ENCODE data around the gene KLHDC3.
"Not testable (repeated sequence)": the region's sequence is repeated elsewhere in the genome, so short reads cannot be mapped to it uniquely, and the experiment has no call there.

The KLHDC3 gene

DNA sequence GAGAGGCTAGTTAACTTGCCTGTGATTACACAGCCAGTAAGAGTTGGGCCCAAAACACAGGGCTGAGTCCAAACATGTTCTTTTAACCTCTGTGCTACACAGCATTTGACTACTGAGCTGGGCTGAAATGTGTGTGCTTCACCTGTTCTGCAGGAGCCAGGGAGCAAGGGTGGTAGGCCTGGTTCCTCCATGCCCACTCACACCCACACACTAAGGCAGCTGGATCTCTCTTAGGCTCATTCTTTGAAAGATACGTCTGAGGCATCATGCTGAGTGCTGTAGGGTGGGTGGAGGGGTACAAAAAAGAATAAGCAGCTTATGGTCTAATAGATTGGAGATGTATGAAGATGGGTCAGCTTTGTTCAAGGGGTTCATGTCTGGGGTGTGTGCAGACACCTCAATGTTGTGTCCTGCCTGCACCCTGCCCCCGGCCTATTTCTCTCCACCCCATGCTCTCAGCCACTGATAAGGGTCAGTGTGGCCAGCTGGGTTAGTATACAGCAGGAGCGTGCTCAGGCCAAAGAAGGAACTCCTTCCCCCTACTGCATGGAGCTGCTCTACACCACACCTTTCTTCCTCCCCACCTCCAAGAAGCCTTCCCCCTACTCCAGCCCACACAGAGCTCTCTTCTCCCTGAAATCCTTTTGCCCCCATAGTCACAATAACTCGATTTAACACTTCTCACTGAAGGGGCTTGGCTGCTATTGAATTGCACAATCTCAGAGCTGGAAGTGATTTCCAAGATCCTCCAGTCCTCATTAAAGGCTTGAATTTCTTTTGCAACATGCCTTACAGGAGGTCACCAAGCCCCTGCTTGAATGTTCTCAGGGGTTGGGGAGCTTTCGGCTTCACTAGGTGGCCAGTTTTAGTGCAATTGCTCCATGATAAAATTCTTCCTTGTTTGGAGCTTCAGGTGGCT lies 26.3 kb upstream of the KLHDC3 start:
- DNase-seq (ENCODE audit: insufficient read length, low spot score): no peak
- FAIRE-seq: no peak

DNA sequence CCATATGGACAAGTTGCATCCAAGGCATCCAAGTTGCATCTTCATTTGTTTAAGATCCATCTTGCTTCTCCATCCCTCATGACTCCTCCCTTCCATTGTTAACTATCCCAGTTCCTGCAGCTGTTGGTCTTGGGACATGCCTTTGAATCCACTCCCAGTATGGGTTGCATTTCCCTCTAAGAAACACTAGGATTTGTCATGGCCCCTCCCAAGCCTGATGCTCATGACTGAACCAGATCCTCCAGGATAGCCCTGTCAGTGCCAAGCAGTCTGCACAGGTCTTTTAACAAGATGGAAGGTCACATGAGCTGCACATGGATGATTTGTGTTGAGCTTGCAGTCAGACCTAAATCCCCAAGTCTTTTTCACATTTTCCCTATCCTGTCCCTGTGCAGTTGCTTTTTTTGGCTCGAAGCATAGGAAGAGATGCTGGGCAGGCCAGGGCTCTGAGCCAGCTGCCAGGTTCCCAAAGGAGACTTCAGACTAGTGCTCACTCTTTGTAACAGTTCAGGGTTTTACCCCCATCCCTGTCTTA lies 25.5 kb upstream of the KLHDC3 start:
- FAIRE-seq (no peak), DNase-seq (ENCODE audit: insufficient read length, low spot score) (no peak)

DNA sequence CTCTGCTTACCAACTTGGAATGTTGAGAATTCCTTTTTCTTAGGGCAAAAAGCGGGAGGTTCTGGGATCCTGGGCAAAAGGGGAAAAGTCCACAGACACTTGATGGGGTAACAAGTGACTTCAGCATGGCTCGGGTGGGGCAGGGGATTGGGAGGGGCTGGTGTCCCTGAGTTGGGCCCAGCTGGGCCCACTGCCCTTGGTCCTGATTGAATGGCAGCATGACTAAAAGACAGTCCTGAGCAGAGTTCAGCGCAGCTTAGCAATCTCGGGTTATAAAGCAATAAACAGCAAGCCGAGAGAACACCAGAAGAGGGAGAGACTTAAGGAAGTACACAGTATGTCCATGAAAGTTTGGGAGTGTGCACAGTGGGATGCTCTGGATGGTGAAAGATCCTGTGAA lies 24.1 kb upstream of the KLHDC3 start:
- no peak for FAIRE-seq
- DNase-seq (ENCODE audit: insufficient read length, low spot score): no peak

DNA sequence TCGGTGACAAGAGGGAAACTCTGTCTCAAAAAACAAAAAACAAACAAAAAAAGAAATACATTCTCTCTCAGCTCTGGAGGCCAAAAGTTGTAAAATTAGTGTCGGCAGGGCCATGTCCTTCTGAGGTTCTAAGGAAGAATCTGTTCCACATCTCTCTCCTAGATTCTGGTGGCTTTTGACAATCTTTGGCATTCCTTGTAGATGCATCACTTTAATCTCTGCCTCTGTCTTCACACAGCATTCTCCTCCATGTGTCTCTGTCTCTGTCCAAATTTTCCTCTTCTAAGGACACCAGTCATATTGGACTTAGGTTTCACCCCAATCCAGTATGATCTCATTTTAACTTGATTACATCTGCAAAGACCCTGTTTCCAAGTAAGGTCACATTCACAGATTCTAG lies 20.6 kb upstream of the KLHDC3 start:
- FAIRE-seq (no peak), DNase-seq (ENCODE audit: insufficient read length, low spot score) (no peak)

DNA sequence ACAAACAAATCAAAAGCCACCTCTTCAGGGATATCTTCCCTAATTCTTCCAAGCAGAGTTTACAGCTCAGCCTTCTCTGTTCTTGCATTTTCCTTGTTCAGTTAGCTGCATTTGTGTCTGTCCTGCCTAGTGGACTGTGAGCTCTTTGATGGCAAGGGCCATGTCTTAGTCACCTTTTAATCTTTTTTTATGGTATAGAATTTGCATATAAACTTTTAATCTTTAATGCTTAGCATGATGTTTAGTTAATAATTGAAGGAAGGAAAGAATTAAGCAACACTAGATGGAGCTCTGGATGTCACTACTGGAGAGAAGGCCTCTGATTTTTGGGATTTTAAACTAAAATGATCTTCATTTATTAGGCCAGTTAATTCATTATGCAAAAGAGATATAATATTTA lies 17.5 kb upstream of the KLHDC3 start:
- no peak for FAIRE-seq
- no peak for DNase-seq (ENCODE audit: insufficient read length, low spot score)

DNA sequence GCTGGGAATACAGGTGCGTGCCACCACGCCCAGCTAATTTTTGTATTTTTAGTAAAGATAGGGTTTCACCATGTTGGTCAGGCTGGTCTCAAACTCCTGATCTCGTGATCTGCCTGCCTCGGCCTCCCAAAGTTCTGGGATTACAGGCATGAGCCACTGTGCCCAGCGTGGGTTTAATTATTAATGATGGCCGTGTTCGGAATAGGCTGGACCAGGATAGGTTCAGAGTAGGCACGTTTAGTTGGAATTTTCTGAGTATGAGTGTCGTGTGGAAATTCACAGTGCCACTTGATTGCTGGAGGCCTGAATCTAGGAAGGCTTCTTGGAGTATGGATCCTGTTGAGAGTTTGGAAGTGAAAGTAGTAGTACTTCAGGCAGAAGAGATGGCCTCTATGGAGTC lies 15.8 kb upstream of the KLHDC3 start:
- not testable (repeated sequence) for FAIRE-seq; DNase-seq (ENCODE audit: insufficient read length, low spot score)

DNA sequence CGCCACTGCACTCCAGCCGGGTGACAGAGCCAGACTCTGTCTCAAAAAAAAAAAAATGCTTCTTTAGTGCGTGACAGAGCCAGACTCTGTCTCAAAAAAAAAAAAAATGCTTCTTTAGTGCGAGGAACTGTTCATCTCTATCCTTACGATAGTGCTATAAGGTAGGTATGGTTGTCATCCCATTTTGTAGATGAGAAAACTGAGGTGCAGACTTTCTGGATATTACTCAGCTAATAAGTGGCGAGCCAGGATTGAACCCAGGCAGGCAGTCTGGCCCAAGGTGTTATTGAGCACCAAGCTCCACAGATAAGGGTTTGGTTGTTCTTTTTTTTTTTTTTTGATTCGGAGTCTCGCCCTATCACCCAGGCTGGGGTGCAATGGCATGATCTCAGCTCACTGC lies 12.2 kb upstream of the KLHDC3 start:
- DNase-seq (ENCODE audit: insufficient read length, low spot score) (no peak), FAIRE-seq (no peak)

DNA sequence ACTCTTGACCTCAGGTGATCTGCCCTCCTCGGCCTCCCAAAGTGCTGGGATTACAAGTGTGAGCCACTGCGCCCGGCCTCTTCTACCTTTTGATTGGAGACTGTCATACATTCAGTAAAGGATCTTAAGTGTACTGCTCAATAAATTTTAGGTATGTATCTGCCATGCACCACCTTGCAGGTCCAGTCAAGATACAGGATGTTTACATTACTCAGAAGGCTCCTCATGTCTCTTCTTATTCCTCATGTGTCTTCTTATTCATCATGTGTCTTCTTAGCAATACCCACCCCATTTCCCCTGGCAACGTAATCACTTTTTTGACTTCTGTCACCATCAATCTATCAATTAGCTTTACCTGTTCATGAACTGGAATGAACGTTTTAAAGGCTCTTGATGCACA lies 8.2 kb upstream of the KLHDC3 start:
- FAIRE-seq (no peak), DNase-seq (ENCODE audit: insufficient read length, low spot score) (no peak)

DNA sequence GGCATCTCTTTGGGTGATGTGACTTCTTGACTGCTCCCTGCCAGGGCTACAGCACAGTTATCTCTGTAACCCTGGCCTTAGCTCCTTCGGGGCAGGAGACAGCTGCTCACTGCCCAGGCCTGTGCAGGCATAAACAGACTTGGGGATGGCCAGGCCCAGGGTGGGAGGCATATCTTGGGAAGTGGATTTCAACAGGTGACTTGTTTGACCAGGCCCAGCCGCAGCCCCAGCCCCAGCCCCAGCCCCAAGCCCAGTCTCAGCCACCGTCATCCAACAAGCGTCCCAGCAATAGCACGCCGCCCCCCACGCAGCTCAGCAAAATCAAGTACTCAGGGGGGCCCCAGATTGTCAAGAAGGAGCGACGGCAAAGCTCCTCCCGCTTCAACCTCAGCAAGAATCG lies 7.8 kb upstream of the KLHDC3 start:
- FAIRE-seq (no peak), DNase-seq (ENCODE audit: insufficient read length, low spot score) (no peak)

DNA sequence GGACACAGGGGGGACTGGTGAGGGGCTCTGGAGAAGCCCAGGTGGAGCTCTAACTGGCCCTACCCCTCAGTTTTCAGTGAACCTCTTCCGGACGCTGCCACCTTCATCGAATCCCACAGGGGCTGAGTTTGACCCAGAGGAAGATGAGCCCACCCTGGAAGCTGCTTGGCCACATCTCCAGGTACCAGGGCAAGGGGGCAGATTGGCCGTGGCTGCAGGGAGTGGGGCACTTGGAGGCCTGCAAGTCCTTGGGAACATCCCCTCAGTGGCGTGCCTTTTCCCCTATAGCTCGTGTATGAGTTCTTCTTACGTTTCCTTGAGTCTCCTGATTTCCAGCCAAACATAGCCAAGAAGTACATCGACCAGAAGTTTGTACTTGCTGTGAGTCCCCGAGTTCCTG lies 6.9 kb upstream of the KLHDC3 start:
- FAIRE-seq: no peak

DNA sequence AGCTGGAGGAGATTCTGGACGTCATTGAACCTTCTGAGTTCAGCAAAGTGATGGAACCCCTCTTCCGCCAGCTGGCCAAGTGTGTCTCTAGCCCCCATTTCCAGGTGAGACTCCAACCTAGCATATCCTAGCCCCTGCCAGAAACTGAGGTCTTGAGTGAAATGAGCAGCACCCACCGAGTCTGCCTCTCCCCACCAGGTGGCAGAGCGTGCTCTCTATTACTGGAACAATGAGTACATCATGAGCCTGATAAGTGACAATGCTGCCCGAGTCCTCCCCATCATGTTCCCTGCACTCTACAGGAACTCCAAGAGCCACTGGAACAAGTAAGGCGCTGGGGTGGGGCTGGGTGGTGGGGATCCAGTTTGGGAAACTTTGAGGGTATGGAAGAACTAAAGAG lies 4.9 kb upstream of the KLHDC3 start:
- FAIRE-seq (no peak), DNase-seq (ENCODE audit: insufficient read length, low spot score) (peak; percentile 35)

More for the DNA sequence above, 6.9 kb upstream of the KLHDC3 start:
- DNase-seq (ENCODE audit: insufficient read length, low spot score): no peak

DNA sequence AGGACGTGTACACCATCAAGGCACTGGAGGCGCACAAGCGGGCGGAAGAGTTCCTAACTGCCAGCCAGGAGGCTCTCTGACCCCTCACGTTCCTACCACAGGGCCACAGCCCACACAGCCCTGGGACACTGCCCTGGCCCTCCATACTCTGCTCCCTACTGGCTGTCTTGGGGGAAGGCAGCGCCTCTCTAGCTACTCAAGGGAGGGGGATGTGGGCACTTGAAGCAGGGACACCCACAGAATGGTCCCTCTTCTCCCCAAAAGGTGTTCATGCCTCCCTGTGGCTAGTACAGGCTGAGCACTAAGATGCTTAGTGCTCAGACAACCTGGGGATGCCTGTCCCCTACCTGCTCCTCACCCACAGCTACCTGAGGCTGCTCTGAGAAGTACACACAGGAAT lies 2.8 kb upstream of the KLHDC3 start:
- FAIRE-seq (no peak), DNase-seq (ENCODE audit: insufficient read length, low spot score) (no peak)

DNA sequence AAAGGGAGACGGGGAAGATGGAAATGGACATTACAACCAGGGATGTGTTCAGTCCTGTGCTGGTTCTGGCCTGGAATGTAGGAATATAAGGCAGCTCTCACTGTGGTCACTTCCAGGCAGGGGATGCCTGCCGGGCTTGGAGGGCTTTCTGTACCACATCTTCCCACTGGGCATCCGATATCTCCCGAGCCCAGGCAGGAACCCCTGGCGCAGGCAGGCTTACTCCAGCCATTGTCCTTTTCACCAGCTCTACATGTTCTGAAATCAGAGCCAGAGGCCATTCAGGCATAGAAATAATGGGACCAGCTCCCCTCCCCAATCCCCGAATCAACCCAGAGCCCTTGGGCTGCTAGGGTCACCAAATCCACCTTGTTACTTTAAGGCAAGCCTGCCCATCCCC lies 1.7 kb upstream of the KLHDC3 start:
- no peak for FAIRE-seq
- DNase-seq (ENCODE audit: insufficient read length, low spot score): no peak

DNA sequence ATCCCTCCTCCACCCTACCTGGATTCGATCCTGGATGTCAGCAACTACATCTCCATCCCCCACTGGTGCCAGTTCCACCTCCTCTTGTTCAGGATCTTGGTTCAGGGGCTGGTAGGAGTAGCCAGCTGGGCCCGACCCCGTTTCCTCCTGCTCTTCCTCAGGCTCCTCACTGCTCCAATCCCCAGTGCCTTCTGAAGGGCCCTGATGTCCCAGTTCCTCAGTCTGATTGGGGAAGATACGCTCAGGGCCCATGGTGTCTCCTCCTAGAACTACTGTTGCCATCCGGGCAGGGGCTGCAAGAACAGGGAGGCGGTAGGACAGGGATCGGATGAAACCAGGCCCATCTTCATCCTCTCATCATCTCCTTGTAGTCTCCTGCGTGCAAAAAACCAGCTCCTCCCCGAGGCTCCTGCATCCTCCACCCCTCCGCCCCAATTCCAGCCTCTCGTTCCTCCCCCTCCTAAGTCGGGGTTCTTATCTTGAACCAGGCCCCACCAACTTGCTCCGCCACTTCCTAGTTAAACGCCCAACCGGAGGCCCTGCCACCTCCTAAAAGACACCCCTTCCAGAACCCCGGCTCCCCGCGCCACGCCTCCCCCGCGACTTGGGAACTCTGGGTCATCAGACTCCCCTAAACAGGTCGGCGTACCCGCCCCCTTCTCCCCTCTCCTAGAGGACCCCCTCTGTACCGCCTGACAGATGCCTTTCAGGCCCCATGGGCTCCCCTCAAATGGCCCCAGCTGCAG lies 779 bp upstream of the KLHDC3 start:
- DNase-seq (ENCODE audit: insufficient read length, low spot score): no peak
- FAIRE-seq: no peak

DNA sequence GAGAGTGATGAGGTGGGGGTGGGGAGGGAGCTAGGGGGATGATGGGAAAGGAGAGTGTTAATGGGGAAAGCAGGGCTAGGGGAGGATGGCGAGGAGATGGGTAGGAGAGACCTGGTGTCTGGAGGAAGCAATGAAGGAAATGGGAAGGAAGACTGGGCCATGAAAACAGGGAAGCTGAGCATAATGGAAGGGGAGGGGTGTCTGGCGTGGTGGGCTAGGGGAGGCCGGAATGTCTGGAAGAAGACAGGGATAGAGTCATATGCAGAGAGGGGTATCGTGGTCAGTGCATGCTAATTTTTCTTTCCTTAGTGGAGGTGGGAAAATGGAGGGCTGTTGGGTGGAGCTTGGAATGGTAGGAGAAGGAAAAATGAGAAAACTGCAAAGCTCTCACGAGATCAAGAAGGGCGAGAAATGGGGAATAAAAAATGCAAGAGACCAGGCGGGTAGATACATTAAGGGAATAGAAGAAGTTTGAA lies 423 bp downstream of the KLHDC3 start:
- DNase-seq (ENCODE audit: insufficient read length, low spot score) (no peak), FAIRE-seq (no peak)

DNA sequence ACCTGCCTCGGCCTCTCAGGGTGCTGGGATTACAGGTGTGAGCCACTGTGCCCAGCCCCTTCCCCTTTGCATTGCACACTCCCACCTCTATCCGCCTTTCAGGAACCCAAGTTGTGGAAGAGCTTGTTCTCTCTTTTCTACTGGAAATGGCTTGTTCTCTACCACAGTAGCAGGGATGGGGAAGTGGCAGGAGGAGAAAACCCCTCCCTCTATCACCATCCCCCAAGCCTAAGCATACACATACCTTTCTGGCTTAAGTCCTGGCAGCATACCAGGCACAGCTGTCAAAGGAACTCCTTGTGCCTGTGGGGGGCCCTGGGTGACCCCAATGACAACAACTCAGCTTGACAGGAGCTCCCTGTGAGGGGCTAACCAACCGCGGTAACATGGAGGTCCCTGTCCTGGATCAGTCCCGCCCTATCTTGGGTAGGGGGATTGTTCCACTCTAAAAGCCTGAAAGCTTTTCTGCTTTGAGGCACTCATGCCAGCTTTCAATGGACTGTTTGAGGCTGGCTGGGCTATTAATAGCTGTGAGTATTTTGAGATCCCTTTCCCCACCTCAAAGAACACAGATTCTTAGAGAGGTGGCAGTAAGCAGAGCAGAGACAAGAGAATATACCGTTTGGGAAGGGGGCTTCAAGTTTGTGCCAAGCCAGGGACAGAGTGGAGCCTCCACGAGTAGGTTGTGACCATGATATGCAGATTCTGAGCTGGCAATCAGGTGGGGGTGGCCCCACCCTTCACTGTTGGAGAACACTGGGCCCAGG lies 2.3 kb downstream of the KLHDC3 start:
- FAIRE-seq (no peak), DNase-seq (ENCODE audit: insufficient read length, low spot score) (no peak)

DNA sequence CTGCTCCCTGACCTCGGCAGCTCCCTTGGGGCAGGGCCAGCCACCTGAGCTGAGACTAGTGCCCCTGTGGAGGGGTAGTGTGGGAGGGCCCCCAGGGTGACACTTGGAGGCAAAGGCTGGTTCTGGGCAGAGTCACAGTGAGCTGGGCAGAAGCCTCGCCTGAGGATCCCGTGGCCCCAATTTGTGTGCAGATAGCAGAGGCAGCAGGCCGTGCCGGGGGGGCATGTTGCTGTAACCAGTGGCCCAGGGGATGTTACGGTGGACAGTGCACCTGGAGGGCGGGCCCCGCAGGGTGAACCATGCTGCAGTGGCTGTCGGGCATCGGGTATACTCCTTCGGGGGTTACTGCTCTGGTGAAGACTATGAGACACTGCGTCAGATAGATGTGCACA lies 2.9 kb downstream of the KLHDC3 start:
- FAIRE-seq: no peak
- DNase-seq (ENCODE audit: insufficient read length, low spot score): no peak

DNA sequence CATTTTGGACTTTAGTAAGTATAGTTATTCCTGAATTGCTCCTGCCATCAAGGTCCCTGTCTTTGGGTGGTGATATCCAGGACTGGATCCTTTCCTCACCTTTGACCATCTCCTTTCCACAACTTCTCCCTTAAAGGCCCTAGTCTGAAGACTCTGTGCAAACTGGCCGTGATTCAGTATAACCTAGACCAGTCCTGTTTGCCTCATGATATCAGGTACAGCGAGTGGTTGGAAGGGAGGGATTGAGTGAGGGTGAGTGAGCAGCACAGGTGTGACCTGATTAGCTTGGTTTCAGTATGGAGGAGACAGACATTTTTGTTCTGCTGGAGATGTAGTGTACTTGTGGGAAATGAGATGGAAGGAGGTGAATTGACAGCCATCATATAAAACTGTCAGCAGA lies 5.1 kb downstream of the KLHDC3 start:
- no peak for DNase-seq (ENCODE audit: insufficient read length, low spot score)
- FAIRE-seq: no peak

DNA sequence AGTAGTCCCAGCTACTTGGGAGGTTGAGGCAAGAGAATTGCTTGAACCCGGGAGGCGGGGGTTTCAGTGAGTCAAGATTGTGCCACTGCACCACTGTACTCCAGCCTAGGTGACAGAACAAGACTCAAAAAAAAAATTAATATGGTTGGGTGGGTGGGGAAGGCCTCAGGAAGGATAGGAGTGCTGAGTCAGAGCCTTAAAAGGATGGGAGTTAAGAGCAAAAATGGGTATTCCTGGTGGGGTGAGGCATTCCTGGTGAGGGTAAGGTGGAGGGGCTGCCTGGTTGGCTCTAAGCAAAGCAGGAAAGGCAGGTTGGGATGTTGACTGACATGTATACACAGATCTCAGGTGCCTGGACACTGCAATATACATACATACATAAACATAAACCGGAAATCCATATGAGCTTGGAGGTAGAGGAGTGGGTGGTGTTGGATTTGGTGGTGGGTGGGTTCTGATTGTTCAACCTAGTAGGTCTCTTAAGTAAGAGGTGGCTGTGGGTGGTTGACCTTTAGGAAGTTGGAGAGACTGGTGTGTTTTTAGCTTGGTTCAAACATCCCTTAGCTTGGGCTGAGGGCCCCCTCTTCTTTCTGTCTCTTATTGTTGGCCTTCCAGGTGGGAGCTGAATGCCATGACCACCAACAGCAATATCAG lies 6.1 kb downstream of the KLHDC3 start:
- FAIRE-seq (no peak), DNase-seq (ENCODE audit: insufficient read length, low spot score) (no peak)

DNA sequence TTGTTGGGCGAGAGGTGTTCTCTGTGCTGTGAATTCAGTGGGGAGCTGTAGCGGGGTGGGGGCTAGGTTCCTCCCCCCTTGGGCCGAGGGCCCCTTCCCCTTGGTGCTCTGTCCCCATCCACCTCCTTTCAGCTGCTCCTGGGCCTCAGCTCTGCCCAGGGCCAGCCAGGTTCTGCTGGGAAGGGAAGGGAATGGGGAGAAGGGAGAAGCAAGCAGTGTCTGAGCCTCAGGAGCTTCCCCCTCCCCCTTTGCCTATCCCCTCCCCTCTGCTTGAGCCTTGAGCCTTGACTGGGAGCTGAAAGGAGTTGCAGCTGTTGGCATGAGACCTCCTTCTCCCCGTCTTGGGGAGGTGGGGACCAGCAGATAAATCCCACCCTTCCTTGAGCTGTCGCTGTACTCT lies 6.8 kb downstream of the KLHDC3 start:
- no peak for FAIRE-seq
- no peak for DNase-seq (ENCODE audit: insufficient read length, low spot score)
